Activated CD4-positive, CD25-positive, alpha-beta regulatory T cell treated with anti-CD3 and anti-CD28 coated beads, Interleukin-2, amount 50 U/mL, for 24 hours (primary cell): Measurements from ENCODE around the gene FLRT1.
"Not testable (repeated sequence)": the region's sequence is repeated elsewhere in the genome, so short reads cannot be mapped to it uniquely, and the experiment has no call there.

Source experiments
- ATAC-seq, 2 donors: fragments of 150-1000 bp; cut with Tn5 transposase; one replicate each; pipeline ENCODE4 v1.10.0; 2021; ENCODE audit warnings: mild to moderate bottlenecking in 1 of 2, moderate library complexity in 1 of 2

The FLRT1 gene

GRCh38 chr11:64026575-64027205, 9.0 kb upstream of the FLRT1 start:
- ATAC-seq, result no peak

DNA sequence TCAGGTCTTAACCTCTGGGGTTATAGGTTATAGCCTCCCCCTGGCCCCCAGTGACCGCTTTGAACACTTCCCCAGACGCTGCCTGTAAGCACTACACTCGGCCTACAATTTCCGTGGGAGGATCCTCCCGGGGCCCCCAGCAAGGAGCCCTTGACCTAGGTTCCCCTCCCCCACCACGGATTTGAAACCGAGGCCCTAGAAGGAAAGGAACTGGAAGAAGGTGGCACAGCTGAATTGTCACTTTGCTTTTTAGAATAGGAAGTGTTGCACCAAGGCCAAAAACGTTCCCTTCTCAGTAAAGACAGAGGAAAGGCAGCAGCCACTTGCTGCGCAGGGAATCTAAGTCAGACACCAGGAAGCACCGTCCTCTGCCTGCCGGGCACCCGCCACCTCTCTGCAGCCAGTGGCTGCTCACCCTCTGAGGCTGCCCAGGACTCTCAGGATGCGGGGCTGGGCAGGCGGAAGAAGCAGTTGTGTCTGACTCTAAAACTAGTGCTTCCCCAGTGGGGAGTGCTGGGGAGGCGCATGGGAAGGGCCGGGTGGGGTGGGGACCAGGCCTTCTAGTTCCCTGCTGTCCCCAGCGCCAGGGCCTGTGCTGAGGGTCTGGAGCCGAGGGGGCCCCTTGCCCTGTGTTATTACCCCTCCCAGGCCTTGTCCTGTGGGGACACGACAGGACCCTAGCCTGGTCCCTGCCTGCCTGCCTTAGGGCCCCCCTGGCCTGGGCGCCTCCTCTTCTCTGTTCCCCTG, 7.9 kb upstream of the FLRT1 start:
- no peak for ATAC-seq

DNA sequence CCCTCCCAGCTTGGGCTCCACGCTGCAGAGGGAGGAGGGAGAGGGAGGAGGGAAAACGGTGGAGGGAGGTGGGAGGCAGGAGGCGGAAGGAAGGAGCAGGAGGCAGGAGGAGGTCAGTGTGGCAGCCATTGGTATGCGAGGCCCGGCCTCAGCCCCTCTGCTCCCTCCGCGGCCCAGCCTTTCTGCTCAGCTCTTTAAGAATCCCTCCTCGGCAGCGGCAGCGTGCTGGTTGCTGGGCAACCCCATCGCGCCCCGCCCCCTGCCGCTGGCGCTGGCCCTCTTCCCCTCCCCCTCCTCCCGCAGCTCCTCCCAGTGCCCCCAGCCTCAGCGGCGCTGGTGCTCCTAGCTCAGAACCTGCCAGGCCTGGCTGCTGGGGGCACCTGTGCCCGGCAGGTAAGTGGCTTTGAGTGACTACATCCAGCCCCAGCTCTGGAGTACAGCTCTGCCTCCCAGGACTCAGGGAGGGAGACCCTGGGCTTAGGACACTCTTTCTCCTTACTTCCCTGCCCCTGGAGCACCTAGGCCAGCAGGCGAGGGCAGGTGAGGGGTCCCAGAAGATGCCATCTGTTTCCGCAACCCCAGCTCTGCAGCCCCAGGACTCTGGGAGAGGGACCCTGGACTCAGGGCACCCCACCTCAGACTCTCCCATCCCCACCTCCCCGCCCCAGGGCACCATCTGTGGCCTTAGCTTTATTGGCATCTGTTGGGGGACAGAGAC, 7.2 kb upstream of the FLRT1 start:
- ATAC-seq, result no peak

GRCh38 chr11:64029773-64030172, 6.0 kb upstream of the FLRT1 start:
- no peak for ATAC-seq

GRCh38 chr11:64031001-64031400, 4.7 kb upstream of the FLRT1 start:
- ATAC-seq, result no peak

DNA sequence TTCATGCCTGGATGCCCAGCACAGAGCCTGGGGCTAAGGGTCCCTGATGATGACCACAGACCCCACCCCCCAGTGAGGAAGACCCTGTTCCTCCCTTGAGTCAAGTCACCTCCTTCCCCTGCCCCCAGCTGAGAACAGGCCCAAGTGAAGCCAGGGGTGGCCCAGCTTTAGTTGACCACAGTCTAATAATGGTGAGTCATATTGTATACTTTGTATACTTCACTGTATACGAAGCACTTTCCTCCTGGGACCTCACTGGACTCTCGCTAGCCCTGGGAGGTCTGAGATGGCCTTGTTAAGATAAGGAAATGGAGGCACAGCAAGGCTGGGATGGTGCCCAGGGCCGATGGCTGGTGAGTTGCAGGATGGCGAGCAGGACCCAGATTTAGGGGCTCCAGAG, 3.7 kb upstream of the FLRT1 start:
- ATAC-seq, result no peak

DNA sequence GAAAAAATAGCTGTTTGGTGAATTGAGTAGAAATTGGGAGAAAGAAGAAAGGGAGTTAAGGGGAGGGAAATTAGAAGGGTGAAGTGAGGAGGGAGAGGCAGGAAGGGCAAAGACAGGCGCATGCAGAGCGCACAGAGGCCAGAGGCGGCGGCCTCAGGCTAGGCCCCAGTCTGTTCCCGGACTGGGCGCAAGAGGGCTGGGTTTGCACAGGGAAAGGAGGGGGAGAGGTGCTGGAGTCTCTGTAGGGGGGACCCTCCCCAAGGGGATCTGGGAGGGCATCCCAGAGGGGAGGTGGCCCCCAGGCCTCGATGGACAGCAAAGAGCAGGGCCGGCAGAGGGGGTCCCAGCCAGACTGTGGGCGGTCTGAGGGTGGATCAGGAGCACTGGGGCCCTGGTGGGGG, 1.3 kb upstream of the FLRT1 start:
- no peak for ATAC-seq

DNA sequence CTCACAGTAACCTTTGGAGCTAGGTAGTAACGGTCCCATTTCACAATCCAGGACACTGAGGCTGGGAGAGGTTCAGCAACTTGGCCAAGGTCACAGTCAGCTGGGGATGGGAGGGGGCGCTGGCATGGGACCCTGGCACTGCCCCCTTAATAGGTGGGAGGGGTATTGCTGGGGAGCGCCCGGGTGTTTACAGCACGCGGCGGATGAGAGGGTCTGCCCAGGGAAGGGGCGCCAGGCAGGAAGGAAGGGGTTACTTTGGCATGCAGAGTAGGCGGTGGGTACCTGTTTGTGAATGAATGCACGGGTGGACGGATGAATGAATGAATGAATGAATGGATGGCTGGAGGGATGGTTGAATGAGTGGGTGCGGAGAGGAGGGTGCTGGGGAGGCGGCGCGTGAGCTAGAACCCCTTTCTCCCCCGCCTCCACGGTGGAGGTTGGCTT, 628 bp upstream of the FLRT1 start:
- no peak for ATAC-seq

DNA sequence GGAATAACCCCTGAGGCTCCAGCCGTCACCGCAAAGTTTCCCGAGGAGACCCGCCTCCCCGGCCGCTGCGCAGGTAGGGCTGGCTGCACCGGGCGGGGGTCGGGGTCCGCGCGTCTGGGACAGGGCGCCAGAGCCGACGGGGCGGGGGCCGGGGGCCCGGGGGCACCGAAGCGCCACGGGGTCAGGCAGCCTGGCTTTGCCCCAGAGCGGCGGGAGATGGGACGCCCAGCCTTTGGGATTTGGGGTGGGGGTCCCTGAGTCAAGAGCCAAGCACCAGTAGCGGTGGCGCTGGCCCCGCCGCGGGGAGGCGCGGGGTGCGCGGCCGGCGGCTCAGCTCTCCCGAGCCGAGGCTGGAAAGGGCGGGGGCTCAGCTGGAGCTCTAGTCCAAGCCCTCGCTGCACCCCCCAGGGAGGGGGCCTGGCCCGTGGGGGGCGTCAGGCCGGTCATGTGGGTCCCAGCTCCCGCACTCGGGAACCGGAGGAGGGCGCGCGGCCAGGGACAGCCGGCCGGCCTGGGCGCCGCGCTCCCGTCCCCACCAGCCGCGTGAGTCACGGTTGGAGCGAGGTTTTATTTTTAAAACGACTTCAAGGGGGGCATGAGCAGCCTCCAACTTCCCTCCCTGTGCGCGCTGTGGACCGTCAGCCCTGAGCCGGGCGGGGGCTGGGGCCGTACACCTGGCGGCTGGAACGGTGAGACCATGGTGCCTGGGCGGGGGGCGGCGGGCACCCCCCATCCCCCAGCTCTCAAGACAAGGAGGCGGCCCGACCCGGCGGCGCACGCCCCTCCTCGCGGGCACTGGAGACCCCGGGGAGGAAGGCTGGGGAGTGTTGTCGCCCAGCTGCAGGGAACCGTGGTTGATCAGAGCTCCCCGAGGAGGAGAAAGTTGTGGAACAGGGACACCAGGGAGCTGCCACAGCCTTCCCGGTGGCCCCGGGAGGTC, 626 bp downstream of the FLRT1 start:
- ATAC-seq, result no peak

GRCh38 chr11:64037027-64037634, 1.4 kb downstream of the FLRT1 start:
- no peak for ATAC-seq

- ATAC-seq, result no peak
Measured at GRCh38 chr11:64038500-64038899, 2.8 kb downstream of the FLRT1 start.

DNA sequence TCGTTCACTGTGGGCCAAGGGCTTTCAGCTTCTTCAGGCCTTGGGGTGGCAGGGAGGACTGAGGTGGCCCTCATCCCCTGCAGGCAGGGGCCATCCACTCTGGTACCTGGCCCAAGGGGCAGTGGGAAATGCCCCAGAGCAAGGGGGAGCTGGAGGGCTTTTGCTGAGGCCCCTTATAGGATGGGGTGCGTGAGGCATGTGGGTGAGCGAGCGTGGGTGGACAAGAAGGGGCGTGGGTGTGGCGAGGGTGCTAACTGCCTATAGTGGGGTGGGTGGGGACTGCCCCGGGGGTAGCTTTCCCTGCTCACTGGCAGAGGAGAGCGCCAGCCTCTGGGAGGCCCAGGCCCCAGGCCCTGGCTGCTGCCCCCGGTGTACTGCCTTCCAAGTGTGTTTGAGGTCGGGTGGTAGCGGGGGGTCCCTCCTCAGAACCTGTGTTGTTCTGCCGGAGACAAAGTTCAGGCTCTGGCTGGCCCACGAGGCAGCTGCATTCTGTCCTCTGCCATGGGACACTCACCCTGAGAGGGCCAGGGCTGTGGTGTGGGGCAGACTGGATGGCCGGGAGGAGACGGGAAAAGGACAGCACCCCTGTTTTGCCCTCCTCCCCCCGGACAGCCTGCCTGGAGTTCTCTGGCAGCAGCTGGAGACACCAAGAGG, 3.4 kb downstream of the FLRT1 start:
- ATAC-seq, result no peak

DNA sequence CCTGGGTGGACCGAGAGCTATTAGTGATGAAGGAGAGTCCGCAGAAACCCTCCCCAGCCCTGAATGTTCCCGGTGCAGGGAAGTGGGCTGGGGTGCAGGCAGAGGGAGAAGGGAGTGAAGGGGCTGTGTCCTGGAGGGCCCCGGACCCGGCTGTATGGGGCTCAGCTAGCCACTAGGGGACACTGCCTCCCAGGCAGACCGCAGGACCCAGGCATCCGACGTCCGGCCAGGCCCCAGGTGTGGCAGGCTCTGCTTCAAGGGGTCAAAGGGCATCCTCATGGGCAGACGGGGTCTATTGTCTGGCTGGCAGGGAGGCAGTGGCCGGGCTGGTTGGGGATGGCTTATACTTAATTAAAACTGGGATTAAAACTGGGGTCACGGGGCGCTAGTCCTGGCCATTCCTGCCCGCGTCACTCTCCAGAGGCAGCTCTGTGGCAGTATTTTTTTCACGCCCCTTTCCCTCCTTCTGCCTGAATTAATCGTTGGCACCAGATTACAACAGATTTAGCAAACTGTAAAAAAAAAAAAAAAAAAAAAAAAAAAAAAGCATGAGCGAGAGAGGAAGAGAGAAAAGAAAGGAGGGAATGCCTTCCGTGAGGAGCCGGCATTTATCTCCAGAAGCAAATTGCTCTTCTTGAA, 5.1 kb downstream of the FLRT1 start:
- no peak for ATAC-seq

- no peak for ATAC-seq
Measured at GRCh38 chr11:64041846-64042245, 6.1 kb downstream of the FLRT1 start.

GRCh38 chr11:64042301-64042700, 6.6 kb downstream of the FLRT1 start:
- no peak for ATAC-seq

- no peak for ATAC-seq
Measured at GRCh38 chr11:64043545-64043944, 7.8 kb downstream of the FLRT1 start.

DNA sequence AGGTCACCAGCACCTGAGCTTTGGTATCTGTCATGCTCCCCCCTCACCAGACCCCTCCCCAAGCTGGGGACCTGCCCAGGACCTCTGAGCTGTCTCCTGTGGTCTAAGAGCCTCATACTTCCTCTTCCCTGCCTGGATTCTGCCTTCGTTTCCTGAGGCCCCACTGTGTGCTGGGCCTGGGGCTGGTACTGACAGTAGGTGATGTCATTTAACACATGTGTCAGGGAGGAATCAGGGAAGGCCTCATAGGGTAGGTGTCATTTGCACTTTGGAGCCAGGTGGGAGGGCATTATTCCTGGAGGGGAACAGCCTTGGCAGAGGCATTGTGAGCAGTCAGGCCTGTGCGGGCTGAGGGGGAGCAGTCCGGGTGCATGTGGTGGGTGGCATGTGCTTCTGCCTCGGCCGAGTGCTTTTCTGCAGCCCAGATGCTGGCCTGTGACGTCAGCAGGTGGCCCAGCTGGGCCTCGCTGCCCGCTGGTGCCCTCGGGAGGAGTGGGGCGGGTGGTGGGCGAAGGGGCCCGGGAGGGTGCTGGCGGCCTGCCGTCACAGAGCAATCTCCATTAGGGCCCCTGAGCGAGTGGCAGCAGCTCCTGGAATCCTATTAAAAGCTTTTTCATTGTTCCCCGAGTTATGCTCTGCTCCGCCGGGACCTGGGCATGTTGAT, 9.1 kb downstream of the FLRT1 start:
- no peak for ATAC-seq

DNA sequence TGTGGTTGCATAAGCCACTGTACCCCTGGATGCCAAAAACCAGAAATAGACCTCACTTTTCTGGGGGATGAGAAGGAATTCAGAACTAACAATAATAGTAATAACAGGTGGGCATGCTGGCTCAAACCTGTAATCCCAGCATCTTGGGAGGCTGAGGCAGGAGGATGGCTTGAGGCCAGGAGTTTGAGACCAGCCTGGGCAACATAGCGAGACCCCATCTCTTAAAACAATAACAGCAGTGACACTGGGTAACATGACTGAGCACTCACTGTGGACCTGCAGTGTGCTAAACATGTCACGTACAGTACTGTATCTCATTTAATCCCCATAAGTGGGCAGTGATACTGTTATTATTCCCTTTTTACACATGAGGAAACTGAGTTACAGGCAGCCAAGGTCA, 10.0 kb downstream of the FLRT1 start:
- ATAC-seq, result no peak

- not testable (repeated sequence) for ATAC-seq
Measured at GRCh38 chr11:64047373-64047772, 11.6 kb downstream of the FLRT1 start.

DNA sequence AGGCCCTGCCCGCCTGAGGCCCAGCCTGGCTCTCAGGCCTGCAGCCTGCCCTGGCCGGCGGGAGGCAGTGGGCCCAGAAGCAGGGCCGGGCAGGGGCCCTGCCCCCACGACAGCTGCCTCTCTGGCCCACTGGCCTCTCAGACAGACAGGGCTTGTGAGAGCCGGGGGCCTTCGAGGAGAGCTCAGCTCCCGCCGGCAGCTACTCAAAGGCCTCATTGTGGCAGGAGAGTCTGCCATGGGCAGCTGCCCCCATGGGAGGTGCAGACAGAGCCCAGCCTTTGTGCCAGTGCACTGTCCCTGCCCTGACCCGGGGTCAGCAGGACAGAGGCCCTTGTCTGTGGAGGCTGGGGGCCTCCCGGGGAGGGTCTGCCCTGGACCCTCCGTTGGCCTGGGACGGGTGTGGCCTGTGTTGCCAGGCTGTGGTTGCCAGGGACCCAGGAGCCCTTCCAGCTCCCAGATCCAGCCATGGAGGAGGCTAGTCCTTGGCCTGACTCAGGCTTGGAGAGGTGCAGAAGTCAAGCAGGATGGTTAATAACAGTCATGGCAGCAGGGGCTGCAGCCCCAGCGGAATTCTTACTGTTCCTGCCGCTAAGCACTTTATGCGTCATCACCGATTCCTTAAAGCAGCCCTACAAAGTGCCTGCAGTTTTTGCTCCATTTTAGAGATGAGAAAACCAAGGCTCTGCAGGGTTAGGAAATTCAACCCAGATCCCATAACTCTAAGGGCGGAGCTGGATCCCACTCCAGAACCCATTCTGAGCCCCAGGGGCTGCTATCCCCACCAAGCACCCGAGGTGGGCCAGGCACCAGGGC, 12.5 kb downstream of the FLRT1 start:
- no peak for ATAC-seq
